Daoy (cell line): ENCODE measurements around the gene ATP9B. TPM values are rescaled to one million over a fixed set of nuclear protein-coding genes. Genes with fewer than 3 reads are reported as not detected.

Source experiments
- DNase-seq: peaks from one replicate; pipeline ENCODE4 v3.0.0-alpha.2; 2015; ENCODE audit warnings: low read depth
- total RNA-seq: library from RNA; depleted of rRNA; stranded (reverse); fragments of >200 nt; shearing (Covaris generic); gene quantifications from 2 replicates; pipeline ENCODE4 v1.2.3, GENCODE V29; 2014; rRNA removed

ATP9B gene
- total RNA-seq, 1 experiment from 2014 or later = 8.2 TPM

DNA sequence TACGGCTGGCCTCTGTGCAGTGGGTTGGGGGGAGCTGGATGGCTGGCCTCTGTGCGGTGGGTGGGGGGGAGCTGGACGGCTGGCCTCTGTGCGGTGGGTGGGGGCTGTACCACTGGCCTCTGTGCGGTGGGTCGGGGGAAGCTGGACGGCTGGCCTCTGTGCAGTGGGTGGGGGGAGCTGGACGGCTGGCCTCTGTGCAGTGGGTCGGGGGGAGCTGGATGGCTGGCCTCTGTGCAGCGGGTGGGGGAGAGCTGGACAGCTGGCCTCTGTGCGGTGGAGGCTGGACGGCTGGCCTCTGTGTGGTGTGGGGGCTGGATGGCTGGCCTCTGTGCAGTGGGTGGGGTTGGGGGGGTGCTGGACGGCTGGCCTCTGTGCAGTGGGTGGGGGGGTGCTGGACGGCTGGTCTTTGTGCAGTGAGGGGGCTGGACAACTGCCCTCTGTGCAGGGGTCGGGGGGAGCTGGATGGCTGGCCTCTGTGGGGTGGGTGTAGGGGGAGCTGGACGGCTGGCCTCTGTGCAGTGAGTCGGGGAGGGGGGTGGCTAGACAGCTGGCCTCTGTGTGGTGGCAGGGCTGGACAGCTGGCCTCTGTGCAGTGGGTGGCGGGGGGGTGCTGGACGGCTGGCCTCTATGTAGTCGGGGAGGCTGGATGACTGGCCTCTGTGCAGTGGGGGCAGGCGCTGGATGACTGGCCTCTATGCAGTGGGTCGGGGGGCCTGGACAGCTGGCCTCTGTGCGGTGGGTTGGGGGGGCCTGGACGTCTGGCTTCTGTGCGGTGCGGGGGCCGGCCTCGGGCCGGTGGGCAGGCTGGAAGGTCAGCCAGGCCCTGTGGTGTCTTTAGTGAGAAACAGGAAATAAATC lies 358.4 kb downstream of the ATP9B start:
- DNase-seq = no peak

Other genes starting within 250 kb of the ATP9B start
- gene SALL3, start 89.6 kb upstream of the ATP9B start, total RNA-seq = 2.8 and 4.1 TPM in 2 replicates